Panc1 (cell line): Measurements from ENCODE around the gene NDP. TPM values are rescaled to one million over a fixed set of nuclear protein-coding genes. Genes with fewer than 3 reads are reported as not detected.

Experiments
- ATAC-seq: fragments of 200-7000 bp; cut with Tn5 transposase; 2 replicates; pipeline ENCODE4 v1.9.1; 2020; ENCODE audit warnings: mild to moderate bottlenecking, moderate library complexity
- Bru-seq: library from RNA; stranded (reverse); fragments of 400-500 nt; gene quantifications from one replicate; lab custom pipeline; 2021; lab: Mats Ljungman, UMichigan
- BruChase-seq, 2 experiments: library from RNA; stranded (reverse); fragments of 400-500 nt; gene quantifications; one replicate each; lab custom pipeline; 2021; lab: Mats Ljungman, UMichigan
- BruUV-seq: library from RNA; stranded (reverse); fragments of 400-500 nt; replicated peaks from 2 replicates; lab custom pipeline; 2021; lab: Mats Ljungman, UMichigan
- CTCF ChIA-PET: fragments of 300-600 bp; sonication (Branson Sonifier 250); formaldehyde crosslinking; loops from one replicate; lab custom pipeline; 2022; ENCODE audit warnings: antibody characterized with exemption; lab: Charles Lee
- POLR2A ChIA-PET: fragments of 300-600 bp; sonication (Branson Sonifier 250); formaldehyde crosslinking; loops from one replicate; lab custom pipeline; 2022; ENCODE audit warnings: antibody characterized with exemption; lab: Charles Lee
- DNase-seq: peaks from one replicate; pipeline ENCODE4 v3.0.0-alpha.2; 2010; ENCODE audit warnings: low read depth, low spot score
- H3K27ac ChIP-seq: 2 replicates; pipeline ENCODE4 v1.5.1; 2011; ENCODE audit warnings: mild to moderate bottlenecking, low read length, inconsistent platforms
- H3K27me3 ChIP-seq: fragments of 200-500 bp; sonication (Bioruptor generic); 2 replicates; pipeline ENCODE4 v1.6.0; 2014; ENCODE audit warnings: low read length, inconsistent platforms; ENCODE audit not compliant: control insufficient read depth, insufficient read depth
- H3K36me3 ChIP-seq: fragments of 200-500 bp; sonication (Bioruptor generic); 2 replicates; pipeline ENCODE4 v1.5.1; 2014; ENCODE audit warnings: inconsistent platforms, mild to moderate bottlenecking, low read length, moderate library complexity; ENCODE audit not compliant: control insufficient read depth, insufficient read depth
- H3K4me1 ChIP-seq: 2 replicates; pipeline ENCODE4 v1.5.1; 2011; ENCODE audit warnings: inconsistent platforms, mild to moderate bottlenecking, low read length, moderate library complexity; ENCODE audit not compliant: control insufficient read depth, insufficient read depth
- H3K4me3 ChIP-seq, 2 experiments: 2 replicates each; pipeline ENCODE4 v1.5.1; 2011 to 2012; ENCODE audit warnings: low read depth in 2 of 2, low read length in 2 of 2, mild to moderate bottlenecking in 2 of 2, inconsistent platforms in 1 of 2, moderate library complexity in 1 of 2
- H3K9me3 ChIP-seq: fragments of 200-500 bp; sonication (Bioruptor generic); 2 replicates; pipeline ENCODE4 v1.5.1; 2014; ENCODE audit warnings: low read depth, mild to moderate bottlenecking, inconsistent platforms, low read length, moderate library complexity; ENCODE audit not compliant: control insufficient read depth, insufficient read depth
- POLR2AphosphoS5 ChIP-seq: IDR thresholded peaks from 2 replicates; pipeline ENCODE4 v1.6.1; 2012; ENCODE audit warnings: mild to moderate bottlenecking, low read depth, low read length, moderate library complexity
- SIN3A ChIP-seq: IDR thresholded peaks from 2 replicates; pipeline ENCODE4 v1.6.1; 2012; ENCODE audit warnings: low read depth, mild to moderate bottlenecking, low read length, moderate library complexity, borderline replicate concordance; ENCODE audit not compliant: insufficient read depth
- TCF7L2 ChIP-seq: IDR thresholded peaks from 2 replicates; pipeline ENCODE4 v1.6.1; 2011; ENCODE audit warnings: mild to moderate bottlenecking, low read depth, low read length, inconsistent platforms
- in situ Hi-C: cut with HindIII; loops from 2 replicates; pipeline ENCODE4 v1.10.0; 2016; ENCODE audit warnings: low sequenced_read_pairs, low pct_unique_long_range_greater_than_20kb
- intact Hi-C: fragments of 100-400 bp; cut with micrococcal nuclease; formaldehyde crosslinking; loops from one replicate; pipeline ENCODE4 v1.10.0; 2022; ENCODE audit not compliant: unreplicated experiment
- long read RNA-seq: library from polyadenylated mRNA; unstranded; transcript quantifications from one replicate; pipeline ENCODE4 v2.0.0, GENCODE V29; 2021; ENCODE audit not compliant: unreplicated experiment
- polyA plus RNA-seq: library from polyadenylated mRNA; unstranded; fragments of >200 nt; gene quantifications from one replicate; pipeline ENCODE4 v1.2.1, GENCODE V29; 2012; ENCODE audit warnings: missing spikeins; ENCODE audit not compliant: insufficient read length
- total RNA-seq: library from RNA; stranded (reverse); gene quantifications from one replicate; pipeline ENCODE4 v1.2.1, GENCODE V29; 2021; ENCODE audit not compliant: unreplicated experiment
- TF ChIP-seq, protein P1 (sequence below), 2 experiments: IDR thresholded peaks; 2 replicates each; pipeline ENCODE4 v1.6.1; 2011 to 2012; ENCODE audit warnings: low read depth in 2 of 2, control low read depth in 1 of 2, low read length in 1 of 2, mild to moderate bottlenecking in 1 of 2, moderate library complexity in 1 of 2; ENCODE audit not compliant: insufficient read depth in 1 of 2
- TF ChIP-seq, protein P2 (sequence below): fragments of 450-650 bp; IDR thresholded peaks from 2 replicates; pipeline ENCODE4 v1.5.1; 2017; ENCODE audit warnings: mild to moderate bottlenecking

The NDP gene
- total RNA-seq (not detected), Bru-seq, nascent RNA (percentile 9 among the genes with signal in this experiment), BruChase-seq, experiment 1, labeled RNA remaining after a 2-hour chase (not detected), BruChase-seq, experiment 2, labeled RNA remaining after a 6-hour chase (percentile 4 among the genes with signal in this experiment)
- not detected for polyA plus RNA-seq
- long read RNA-seq = 0 reads

DNA sequence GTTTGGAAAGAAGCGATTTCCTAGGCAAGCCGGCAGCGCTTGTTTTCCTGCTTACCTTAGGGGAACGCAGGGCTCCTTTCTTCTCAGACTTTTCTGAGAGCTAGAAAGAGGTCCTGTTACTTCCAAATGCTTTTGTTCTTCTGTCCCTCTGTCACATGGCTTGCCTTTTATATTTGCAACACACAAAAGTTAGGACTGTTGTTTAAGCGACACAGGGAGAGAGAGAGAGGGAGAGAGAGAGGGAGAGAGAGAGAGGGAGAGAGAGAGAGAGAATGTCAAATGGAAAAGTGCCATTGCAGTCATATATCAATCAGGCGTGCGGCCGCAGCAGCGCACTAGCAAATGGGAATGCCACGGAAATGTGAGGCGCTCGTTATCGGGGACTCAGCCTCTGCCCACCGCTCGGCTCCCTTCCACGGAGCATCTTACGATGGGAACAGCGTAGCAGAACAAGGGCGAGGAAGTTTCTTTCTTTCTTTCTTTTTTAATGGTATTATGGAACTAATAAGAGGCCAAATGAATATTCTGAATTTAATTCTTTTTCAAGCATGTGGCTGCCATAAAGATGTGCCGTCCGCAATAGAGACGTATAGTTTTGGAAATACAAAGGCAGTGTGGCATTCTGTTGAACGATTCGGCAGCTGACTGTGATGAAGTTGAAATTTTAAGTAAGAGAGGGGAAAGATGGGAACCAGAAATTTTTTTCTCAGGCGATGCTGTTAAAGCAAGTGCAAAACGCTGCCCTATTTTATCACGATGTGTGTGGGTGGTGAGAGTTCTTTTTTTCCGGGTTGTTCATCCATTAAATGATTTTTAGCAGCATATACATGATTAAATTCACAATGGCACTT is at the start of gene NDP:
Gene NDP, minus strand, starts transcription at position 142 of the 851 bp plus-strand sequence. CDS start 14,745 bp downstream, outside the sequence.
- ATAC-seq = peak; percentile 58; the same call in 1 of the 2 replicates
- intact Hi-C loops (no loop called here), in situ Hi-C loops (no loop called here)
- no peak for DNase-seq
- POLR2A ChIA-PET = no interaction called here
- Histone ChIP-seq H3K36me3 (no peaks in the 10 kb centered on the region), H3K9me3 (no peaks in the 10 kb centered on the region), H3K27ac (no peak within 1 kb of the TSS), H3K4me1 (no peaks in the 10 kb centered on the region; the same call in 1 of the 2 replicates), H3K27me3 (no peaks in the 10 kb centered on the region; the same call in 1 of the 2 replicates), H3K4me3 (peak within 1 kb of the TSS; percentile 20 to 47; a peak in 3 of 4 replicates)
- CTCF ChIA-PET = no interaction called here
- no peak for TF ChIP-seq SIN3A
- TF ChIP-seq, protein P1, sequence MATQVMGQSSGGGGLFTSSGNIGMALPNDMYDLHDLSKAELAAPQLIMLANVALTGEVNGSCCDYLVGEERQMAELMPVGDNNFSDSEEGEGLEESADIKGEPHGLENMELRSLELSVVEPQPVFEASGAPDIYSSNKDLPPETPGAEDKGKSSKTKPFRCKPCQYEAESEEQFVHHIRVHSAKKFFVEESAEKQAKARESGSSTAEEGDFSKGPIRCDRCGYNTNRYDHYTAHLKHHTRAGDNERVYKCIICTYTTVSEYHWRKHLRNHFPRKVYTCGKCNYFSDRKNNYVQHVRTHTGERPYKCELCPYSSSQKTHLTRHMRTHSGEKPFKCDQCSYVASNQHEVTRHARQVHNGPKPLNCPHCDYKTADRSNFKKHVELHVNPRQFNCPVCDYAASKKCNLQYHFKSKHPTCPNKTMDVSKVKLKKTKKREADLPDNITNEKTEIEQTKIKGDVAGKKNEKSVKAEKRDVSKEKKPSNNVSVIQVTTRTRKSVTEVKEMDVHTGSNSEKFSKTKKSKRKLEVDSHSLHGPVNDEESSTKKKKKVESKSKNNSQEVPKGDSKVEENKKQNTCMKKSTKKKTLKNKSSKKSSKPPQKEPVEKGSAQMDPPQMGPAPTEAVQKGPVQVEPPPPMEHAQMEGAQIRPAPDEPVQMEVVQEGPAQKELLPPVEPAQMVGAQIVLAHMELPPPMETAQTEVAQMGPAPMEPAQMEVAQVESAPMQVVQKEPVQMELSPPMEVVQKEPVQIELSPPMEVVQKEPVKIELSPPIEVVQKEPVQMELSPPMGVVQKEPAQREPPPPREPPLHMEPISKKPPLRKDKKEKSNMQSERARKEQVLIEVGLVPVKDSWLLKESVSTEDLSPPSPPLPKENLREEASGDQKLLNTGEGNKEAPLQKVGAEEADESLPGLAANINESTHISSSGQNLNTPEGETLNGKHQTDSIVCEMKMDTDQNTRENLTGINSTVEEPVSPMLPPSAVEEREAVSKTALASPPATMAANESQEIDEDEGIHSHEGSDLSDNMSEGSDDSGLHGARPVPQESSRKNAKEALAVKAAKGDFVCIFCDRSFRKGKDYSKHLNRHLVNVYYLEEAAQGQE (IDR thresholded peaks at IDR 0.05; ENCODE audit: insufficient read depth in 1 of 2, low read depth in 2 of 2, low read length in 1 of 2) = no peak
- no peak for TF ChIP-seq POLR2AphosphoS5
- no TSS peak for BruUV-seq

- no TSS peak for BruUV-seq
- intact Hi-C loops (no loop called here), in situ Hi-C loops (no loop called here)
- ATAC-seq (no peak), DNase-seq (no peak)
- Histone ChIP-seq H3K4me1 (no peaks in the 10 kb centered on the region), H3K27me3 (no peaks in the 10 kb centered on the region), H3K4me3 (no peak overlapping the region), H3K27ac (no peak overlapping the region), H3K36me3 (no peaks in the 10 kb centered on the region), H3K9me3 (no peaks in the 10 kb centered on the region)
- TF ChIP-seq, protein P2, sequence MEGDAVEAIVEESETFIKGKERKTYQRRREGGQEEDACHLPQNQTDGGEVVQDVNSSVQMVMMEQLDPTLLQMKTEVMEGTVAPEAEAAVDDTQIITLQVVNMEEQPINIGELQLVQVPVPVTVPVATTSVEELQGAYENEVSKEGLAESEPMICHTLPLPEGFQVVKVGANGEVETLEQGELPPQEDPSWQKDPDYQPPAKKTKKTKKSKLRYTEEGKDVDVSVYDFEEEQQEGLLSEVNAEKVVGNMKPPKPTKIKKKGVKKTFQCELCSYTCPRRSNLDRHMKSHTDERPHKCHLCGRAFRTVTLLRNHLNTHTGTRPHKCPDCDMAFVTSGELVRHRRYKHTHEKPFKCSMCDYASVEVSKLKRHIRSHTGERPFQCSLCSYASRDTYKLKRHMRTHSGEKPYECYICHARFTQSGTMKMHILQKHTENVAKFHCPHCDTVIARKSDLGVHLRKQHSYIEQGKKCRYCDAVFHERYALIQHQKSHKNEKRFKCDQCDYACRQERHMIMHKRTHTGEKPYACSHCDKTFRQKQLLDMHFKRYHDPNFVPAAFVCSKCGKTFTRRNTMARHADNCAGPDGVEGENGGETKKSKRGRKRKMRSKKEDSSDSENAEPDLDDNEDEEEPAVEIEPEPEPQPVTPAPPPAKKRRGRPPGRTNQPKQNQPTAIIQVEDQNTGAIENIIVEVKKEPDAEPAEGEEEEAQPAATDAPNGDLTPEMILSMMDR = no peak
- no peak for TF ChIP-seq SIN3A
- TF ChIP-seq POLR2AphosphoS5 = no peak
- TF ChIP-seq, protein P1 (IDR thresholded peaks at IDR 0.05; ENCODE audit: insufficient read depth in 1 of 2, low read depth in 2 of 2, low read length in 1 of 2) = no peak
- TF ChIP-seq TCF7L2 = no peak
- CTCF ChIA-PET = no interaction called here
- POLR2A ChIA-PET = no interaction called here
Observed at GRCh38 chrX:44022964-44023363, 49.8 kb upstream of the NDP start.
